ENCODE measurements around the gene NELL2. TPM values are rescaled to one million over a fixed set of nuclear protein-coding genes. Genes with fewer than 3 reads are reported as not detected.
A peak's percentile ranks its signal among the peaks of the same experiment; 100 is the strongest.

Gene NELL2
- total and polyA plus RNA-seq, 10 of the 15 experiments (the other 5 are each of a cell fraction or from before 2014, with no cell fraction given), result 0.27 to 2.3 (median 0.76) TPM

GRCh38 chr12:44570036-44570583 is 306.0 kb downstream of the NELL2 start (continued):
- no peak for TF ChIP-seq PML (IDR thresholded peaks at IDR 0.05; ENCODE audit: low read length)
- no peak for TF ChIP-seq TAF1 (IDR thresholded peaks at IDR 0.05; ENCODE audit: borderline replicate concordance, low read depth, low read length)
- TF ChIP-seq SUZ12 (IDR thresholded peaks at IDR 0.05; ENCODE audit: unreplicated experiment), result no peak
- no peak for TF ChIP-seq ZZZ3 (IDR thresholded peaks at IDR 0.05; ENCODE audit: control insufficient read depth, insufficient read length, low read depth)
- TF ChIP-seq ZNF687 (IDR thresholded peaks at IDR 0.05), result no peak
- TF ChIP-seq ZBTB33 (IDR thresholded peaks at IDR 0.05), result no peak

- in situ Hi-C loops (cut with MboI) (no loop called here), intact Hi-C loops (cut with micrococcal nuclease; ENCODE audit: unreplicated experiment) (no loop called here)
- SMC1A ChIA-PET (ENCODE audit: uncharacterized antibody, unreplicated experiment), result interaction anchor here (0.6 kb wide), 1 partner anchor 16 kb away, joined by 3 read pairs; no protein-coding TSS in a partner anchor
- no peaks in the 10 kb centered on the region for H4K20me1 ChIP-seq (ENCODE audit: control insufficient read depth, insufficient read depth)
- POLR2A ChIA-PET, result no interaction called here
- no peaks in the 10 kb centered on the region for H3K4me1 ChIP-seq (ENCODE audit: control insufficient read depth, insufficient read depth, low read length)
- RAD21 ChIA-PET (ENCODE audit: unreplicated experiment), result no interaction called here
- no TSS peak for BruUV-seq (replicated peaks)
- no peak overlapping the region for H3K9ac ChIP-seq (ENCODE audit: control insufficient read depth, insufficient read depth, low read length)
- H3K4me2 ChIP-seq (ENCODE audit: control insufficient read depth, insufficient read depth), result no peak overlapping the region
- no peak for ATAC-seq
- CTCF ChIA-PET, result interaction anchor here (1.0 kb wide), 1 partner anchor 250 kb away, joined by 3 read pairs; no protein-coding TSS in a partner anchor
- H3K79me2 ChIP-seq (ENCODE audit: control insufficient read depth, insufficient read depth, low read length), result no peaks in the 10 kb centered on the region
- TF ChIP-seq ATF7 (IDR thresholded peaks at IDR 0.05; ENCODE audit: low read depth) (peak; percentile 73), SKIL (IDR thresholded peaks at IDR 0.05; ENCODE audit: low read depth, poor library complexity, severe bottlenecking) (no peak)
- no peak overlapping the region for H3K27ac ChIP-seq (ENCODE audit: control insufficient read depth, insufficient read depth)
- no peaks in the 10 kb centered on the region for H3K9me3 ChIP-seq (replicated peaks; ENCODE audit: control insufficient read depth, insufficient read depth, low read length)
- no peak overlapping the region for H2AFZ ChIP-seq (ENCODE audit: control insufficient read depth, low read depth, low read length)
- FAIRE-seq, result no peak
- no peaks in the 10 kb centered on the region for H3K27me3 ChIP-seq (replicated peaks in 1 of 2; ENCODE audit: control insufficient read depth in 2 of 2, insufficient read depth in 2 of 2, low read length in 1 of 2)
- H3K4me3 ChIP-seq, result no peak overlapping the region
- no peaks in the 10 kb centered on the region for H3K36me3 ChIP-seq (ENCODE audit: control insufficient read depth in 2 of 2, insufficient read depth in 2 of 2, low read length in 1 of 2)
- no peak for DNase-seq (ENCODE audit: low read depth, low spot score)
- 39% methylated on average over 5 of the region's 5 CpGs for WGBS (ENCODE audit: insufficient coverage, insufficient replicate concordance, low lambda C conversion rate, missing lambda C conversion rate)
Measured at GRCh38 chr12:44565163-44565562, 311.0 kb downstream of the NELL2 start.
